Measurements from ENCODE around the gene CPN2.

DNA sequence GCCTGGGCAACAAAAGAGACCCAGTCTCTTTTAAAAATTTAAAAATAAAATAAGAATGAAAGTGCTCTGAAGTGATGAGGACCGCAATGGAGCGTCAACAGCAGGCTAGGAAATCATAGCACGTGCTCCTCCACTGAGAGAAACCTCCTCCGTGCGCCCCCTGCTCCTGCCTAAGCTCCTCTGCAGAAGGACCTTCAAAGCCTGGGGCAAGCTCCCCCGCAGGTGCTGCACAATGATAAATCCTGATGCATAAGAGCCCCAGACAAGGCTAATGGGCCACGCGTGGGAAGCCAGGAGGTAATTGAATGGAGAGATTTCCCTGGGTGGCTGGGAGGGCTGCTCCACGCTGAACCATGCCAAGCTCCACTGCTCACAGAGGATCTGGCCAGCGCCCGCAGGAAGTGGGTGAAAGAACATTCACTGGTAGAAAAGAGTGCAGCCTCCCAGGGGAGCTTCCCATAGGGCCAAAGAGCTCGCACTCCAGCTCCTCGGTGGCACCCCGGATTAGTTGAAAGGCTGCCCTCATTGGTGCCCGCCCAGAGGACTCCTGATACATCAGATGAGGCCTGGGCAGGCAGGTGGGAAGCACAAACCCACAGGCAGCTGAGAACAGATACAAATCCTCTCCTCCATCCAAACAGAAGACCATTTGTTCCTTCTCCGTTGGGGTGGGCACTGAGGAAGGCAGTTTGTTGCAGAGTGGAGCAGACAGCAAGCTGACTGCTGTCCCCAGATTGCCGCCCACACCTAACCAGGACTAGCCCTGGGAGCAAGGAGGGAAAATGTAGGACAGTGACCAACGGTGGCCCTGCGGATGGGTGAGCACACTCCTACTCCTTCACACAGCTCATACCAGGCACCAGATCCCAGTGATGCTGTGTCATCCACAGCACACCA lies 52.5 kb downstream of the CPN2 start:
- TF ChIP-seq, protein P1, sequence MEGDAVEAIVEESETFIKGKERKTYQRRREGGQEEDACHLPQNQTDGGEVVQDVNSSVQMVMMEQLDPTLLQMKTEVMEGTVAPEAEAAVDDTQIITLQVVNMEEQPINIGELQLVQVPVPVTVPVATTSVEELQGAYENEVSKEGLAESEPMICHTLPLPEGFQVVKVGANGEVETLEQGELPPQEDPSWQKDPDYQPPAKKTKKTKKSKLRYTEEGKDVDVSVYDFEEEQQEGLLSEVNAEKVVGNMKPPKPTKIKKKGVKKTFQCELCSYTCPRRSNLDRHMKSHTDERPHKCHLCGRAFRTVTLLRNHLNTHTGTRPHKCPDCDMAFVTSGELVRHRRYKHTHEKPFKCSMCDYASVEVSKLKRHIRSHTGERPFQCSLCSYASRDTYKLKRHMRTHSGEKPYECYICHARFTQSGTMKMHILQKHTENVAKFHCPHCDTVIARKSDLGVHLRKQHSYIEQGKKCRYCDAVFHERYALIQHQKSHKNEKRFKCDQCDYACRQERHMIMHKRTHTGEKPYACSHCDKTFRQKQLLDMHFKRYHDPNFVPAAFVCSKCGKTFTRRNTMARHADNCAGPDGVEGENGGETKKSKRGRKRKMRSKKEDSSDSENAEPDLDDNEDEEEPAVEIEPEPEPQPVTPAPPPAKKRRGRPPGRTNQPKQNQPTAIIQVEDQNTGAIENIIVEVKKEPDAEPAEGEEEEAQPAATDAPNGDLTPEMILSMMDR (IDR thresholded peaks at IDR 0.05), result no peak
- TF ChIP-seq POLR2A (IDR thresholded peaks at IDR 0.05), result no peak
